CD4-positive, alpha-beta T cell treated with Interleukin-17A for 1 hour (primary cell): Measurements from ENCODE around the gene KPTN.

Experiments used
- DNase-seq: peaks from one replicate; pipeline ENCODE4 v3.0.0-alpha.2; 2020

The KPTN gene

GRCh38 chr19:47508721-47509120, 24.7 kb upstream of the KPTN start:
- no peak for DNase-seq

DNA sequence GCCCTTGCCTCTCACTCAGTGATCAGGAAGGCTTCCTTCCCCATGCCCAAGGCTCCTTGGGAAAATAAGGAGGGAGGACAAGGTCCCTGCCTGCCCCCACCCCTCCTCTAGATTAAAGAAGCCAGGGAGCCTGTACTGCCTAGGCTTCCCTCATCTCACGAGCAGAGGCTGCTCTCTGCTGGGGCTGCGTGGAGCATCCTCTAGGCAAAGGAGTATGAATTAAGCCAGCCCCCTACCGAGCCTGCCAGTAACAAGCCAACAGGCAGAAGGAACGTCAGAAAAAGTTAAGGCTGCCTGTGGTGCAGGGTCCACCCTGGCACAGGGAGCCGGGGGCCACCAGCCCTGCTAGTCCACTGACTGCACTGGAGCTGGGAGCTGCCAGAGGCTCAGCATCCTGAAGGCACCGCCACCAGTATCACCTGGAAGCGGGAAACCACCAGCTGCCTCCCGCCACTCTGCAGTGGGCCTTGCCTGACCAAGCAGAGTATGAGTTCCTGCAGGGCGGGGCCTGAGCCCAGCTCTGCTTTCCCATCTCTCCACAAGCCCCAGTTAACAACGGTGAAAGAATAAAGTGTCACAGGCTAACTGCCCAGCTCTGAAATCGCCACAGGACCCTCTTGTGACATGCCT, 24.0 kb upstream of the KPTN start:
- no peak for DNase-seq

DNA sequence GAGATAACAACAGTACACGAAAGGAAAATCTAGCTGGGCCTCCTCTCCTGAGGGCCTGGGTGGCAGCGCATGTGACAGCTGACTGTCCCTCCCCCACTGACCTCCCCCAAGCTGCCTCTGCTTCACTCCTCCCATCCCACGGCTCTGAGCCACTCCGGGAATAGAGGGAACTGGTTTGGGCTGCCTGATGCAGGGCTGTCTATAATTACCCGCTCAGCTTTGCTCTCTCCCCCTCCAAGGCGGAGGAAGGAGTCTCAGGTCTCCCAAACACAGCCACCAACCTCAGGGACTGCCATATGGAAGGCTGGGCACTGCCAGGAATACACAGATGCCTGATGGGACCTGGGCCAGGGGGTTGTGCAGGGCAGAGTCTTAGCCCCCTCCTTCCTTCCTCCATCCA, 23.0 kb upstream of the KPTN start:
- DNase-seq: no peak

DNA sequence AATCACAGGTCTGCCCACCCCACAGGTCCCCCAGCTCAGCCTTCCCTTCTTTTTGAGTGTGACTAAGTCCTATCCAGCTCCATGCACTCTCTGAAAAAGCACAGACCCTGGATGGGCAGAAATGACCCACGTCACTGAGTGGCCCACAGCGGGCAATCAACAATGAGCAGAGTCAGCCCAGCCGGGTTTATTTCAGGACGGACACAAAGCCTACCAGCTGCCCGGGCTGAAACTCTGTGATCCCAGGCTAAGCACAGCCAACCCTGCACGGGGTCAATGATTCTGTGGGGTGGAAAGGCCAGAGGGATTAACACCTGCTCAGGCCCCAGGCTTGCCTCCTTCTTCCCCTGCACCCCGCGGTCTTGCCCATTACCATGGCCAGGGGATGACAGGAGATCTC, 22.4 kb upstream of the KPTN start:
- no peak for DNase-seq

DNA sequence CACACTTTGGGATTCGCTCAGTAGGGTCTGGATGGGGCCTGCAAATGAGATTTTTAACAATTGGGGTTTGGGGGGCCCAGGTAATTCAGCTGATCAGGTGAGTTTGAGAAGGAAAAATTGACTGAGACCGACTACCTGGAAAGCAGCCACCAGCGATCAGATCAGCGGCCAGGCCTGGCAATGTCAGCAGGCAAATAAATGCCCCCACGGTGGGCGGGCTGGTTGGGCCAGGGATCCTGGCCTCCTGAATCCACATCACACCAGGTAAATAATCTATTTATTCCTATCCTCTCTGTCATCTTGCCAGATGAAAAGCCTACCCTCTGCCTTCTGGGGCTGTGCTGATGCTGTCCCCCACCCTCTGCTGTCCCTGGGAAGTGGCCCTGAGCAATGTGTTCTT, 21.5 kb upstream of the KPTN start:
- no peak for DNase-seq

GRCh38 chr19:47503826-47504150, 19.8 kb upstream of the KPTN start:
- DNase-seq: no peak

GRCh38 chr19:47503130-47503825, 19.3 kb upstream of the KPTN start:
- DNase-seq: no peak

- no peak for DNase-seq
These were observed 16.1 kb upstream of the KPTN start for GRCh38 chr19:47499863-47500830.

DNA sequence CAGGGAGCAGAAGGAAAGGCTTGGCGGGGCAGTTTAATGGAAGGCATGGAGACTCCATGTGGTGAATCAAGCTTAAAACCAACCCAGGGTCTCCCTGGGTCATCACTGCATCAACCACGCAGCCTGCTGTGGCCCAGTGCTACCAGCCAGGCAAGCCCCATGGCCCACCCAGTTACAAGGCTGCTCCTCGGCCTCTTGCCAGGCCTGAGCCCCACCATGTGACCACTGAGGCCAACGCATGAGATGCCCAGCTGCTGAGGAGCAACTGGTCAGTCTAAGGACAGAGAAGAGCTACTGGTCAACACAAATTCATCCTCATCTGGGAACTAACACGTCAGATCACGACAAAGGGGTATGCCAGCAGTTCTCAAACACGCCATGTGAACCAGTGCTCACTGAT, 15.4 kb upstream of the KPTN start:
- DNase-seq: no peak

GRCh38 chr19:47498561-47498960, 14.5 kb upstream of the KPTN start:
- DNase-seq: no peak

DNA sequence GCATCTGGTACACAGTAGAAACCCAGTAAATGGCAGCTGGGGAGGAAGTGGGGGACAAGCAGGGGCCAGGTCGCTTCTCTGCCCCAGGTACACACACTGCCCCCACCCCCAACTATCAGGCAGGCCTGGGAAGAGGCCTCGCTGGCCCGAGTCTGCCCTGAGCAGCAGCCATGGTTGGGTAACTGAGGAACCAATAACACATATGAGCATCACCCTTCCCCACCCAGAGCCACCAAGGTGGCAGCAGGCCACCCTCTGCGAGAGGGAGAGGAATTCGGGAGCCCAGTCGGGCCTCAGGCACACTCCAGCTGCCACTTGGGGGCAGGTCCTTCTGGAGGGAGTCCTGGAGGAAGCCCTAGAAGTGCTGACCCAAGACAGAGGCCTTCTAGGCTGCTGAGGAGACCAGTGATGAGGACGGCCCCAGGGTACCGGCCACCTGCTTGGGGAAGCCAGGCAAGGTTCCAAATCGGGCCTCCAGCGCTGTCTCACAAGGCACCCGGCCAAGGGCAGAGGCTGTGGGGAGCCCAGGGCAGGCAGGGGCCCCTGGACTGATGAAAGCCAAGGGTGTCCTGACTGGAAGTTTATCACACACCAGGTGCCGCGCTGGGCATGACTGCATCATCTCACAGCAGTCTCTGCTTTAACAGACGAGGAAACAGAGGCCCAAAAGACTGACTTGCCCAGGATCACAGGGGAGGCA, 14.0 kb upstream of the KPTN start:
- DNase-seq: no peak

GRCh38 chr19:47497050-47497766, 13.2 kb upstream of the KPTN start:
- no peak for DNase-seq

DNA sequence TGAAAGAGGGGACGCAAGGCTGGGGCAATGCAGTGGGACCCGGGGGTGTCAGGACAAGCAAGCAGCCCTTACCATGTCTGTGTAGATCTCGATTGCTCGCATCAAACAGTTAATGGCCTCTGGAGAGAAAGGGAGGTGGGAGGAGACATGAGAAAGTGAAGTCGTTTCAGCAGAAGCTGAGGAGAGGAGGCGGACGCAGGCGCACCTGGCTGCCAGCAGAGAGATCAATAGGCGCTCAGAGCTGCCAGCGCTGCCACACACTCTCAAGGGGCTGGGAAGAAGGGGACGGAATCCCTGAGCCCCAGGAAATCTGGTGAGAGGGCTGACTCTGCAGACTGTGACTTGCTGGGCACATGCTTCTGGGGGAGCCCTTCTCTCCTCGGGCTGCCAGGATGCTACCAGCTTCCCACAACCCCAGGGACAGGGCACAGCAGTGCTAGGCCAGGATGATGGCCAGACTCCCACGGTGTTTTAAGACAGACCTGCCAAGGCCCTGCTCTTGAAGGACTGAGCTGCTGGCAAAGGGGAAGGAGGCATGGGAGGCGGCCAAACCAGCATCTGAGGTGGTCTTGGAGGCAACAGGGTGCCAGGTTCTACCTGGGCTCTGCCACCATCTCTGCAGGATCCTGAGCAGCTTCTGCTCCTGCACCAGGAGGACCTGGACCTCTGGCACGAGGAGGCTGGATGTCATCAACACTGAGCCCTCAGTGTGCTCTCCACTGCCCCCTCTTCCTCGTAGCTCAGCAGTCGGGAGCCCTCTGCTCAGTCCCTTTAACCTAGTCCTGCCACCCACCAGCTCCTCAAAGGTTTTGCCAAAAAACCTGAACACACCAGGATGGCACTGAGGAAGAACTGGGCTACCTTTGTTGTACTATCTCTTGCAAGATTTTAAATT, 11.7 kb upstream of the KPTN start:
- no peak for DNase-seq

GRCh38 chr19:47494729-47495128, 10.7 kb upstream of the KPTN start:
- no peak for DNase-seq

GRCh38 chr19:47494211-47494547, 10.2 kb upstream of the KPTN start:
- DNase-seq: no peak

- DNase-seq: no peak
These were observed 9.6 kb upstream of the KPTN start for GRCh38 chr19:47493378-47494210.

- no peak for DNase-seq
These were observed 8.8 kb upstream of the KPTN start for GRCh38 chr19:47492571-47493377.

GRCh38 chr19:47492137-47492533, 8.1 kb upstream of the KPTN start:
- DNase-seq: no peak

DNA sequence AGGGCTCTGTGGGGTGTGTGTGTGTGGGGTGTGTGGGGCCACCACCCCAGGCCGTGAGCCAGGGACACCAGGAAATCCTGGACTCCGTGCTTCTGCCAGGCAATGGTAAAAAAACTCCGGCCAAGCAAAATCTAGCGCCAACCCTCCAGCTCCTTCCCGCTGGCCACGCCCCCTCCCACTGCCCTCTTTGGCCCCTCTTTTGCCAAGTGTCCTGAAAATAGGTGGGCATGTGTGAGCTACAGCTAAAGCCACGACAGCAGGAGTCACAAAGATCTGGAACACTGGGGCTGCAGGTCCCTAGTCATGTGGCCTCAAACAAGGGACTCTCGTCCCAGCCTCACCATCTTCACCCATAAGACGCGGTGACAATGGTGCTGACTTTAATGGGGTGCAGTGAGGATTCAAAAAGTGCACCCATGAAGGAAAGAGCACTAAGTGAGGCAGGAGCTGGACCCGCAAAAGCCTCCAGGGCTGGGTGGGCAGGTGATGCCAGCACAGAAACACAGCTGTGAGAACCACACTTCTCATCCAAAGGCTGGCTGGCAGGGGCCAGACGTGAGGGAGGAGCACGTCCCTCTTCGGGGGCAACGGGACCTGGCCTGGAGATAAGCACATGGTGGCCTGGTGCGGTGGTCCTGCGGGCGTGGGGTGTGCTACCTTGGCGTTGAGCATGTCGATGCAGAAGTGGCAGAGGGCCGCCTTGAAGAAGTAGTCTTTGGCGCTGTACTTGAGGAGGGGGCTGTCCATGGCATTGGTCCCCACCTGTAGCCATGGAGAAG, 7.5 kb upstream of the KPTN start:
- no peak for DNase-seq
